Upper lobe of right lung (tissue), 1 donor: Measurements from ENCODE around the gene FAXC. TPM values are rescaled to one million over a fixed set of nuclear protein-coding genes. Genes with fewer than 3 reads are reported as not detected.
"Not testable (repeated sequence)": the region's sequence is repeated elsewhere in the genome, so short reads cannot be mapped to it uniquely, and the experiment has no call there.

ENCODE experiments used
- ATAC-seq: fragments of 200-7000 bp; cut with Tn5 transposase; one replicate; pipeline ENCODE4 v1.9.1; 2020; ENCODE audit warnings: mild to moderate bottlenecking, moderate library complexity
- DNase-seq: peaks from one replicate; pipeline ENCODE4 v3.0.0-alpha.2; 2020
- H3K27ac ChIP-seq: fragments of 200-600 bp; one replicate; pipeline ENCODE4 v1.8.0; 2022
- H3K27me3 ChIP-seq: fragments of 200-600 bp; one replicate; pipeline ENCODE4 v1.8.0; 2022; ENCODE audit warnings: mild to moderate bottlenecking
- H3K36me3 ChIP-seq: fragments of 200-600 bp; one replicate; pipeline ENCODE4 v1.8.0; 2022
- H3K4me1 ChIP-seq: fragments of 200-600 bp; one replicate; pipeline ENCODE4 v1.8.0; 2022
- H3K4me3 ChIP-seq: fragments of 200-600 bp; one replicate; pipeline ENCODE4 v1.8.0; 2022; ENCODE audit warnings: mild to moderate bottlenecking
- H3K9me3 ChIP-seq: fragments of 200-600 bp; one replicate; pipeline ENCODE4 v1.8.0; 2022
- CTCF ChIP-seq: fragments of 200-600 bp; IDR thresholded peaks from one replicate; pipeline ENCODE4 v1.8.0; 2022; ENCODE audit warnings: antibody characterized with exemption
- intact Hi-C: fragments of 100-400 bp; cut with DNase I; formaldehyde crosslinking; loops from one replicate; pipeline ENCODE4 v1.11.0; 2022
- total RNA-seq: library from RNA; stranded (reverse); fragmentation: NEBNext Ultra II Directional; extraction: Animal tissue kit (Norgen Biotek cat#: 25700); gene quantifications from one replicate; pipeline ENCODE4 v1.2.1, GENCODE V29; 2021
- donor health status: DM: no; HTN: yes; CAD: no; lungs with severe emphysema.

The FAXC gene
- total RNA-seq, 1 donor from 2014 or later, result 5.4 TPM

GRCh38 chr6:99341862-99342455 is 7.5 kb downstream of the FAXC start:
- H3K36me3 ChIP-seq, result no peaks in the 10 kb centered on the region
- ATAC-seq (no peak), DNase-seq (no peak)
- no peaks in the 10 kb centered on the region for H3K4me1 ChIP-seq
- H3K27me3 ChIP-seq, result peaks cover 8% of the 10 kb centered on the region
- H3K4me3 ChIP-seq, result no peak overlapping the region
- H3K9me3 ChIP-seq, result no peaks in the 10 kb centered on the region
- intact Hi-C loops, result no loop called here
- no peak overlapping the region for H3K27ac ChIP-seq
- no peak for TF ChIP-seq CTCF

GRCh38 chr6:99338188-99338587 is 11.3 kb downstream of the FAXC start:
- intact Hi-C loops, result no loop called here
- no peak overlapping the region for H3K4me3 ChIP-seq
- H3K27ac ChIP-seq, result no peak overlapping the region
- no peak for ATAC-seq
- no peaks in the 10 kb centered on the region for H3K36me3 ChIP-seq
- no peaks in the 10 kb centered on the region for H3K4me1 ChIP-seq
- DNase-seq, result no peak
- TF ChIP-seq CTCF, result no peak
- H3K27me3 ChIP-seq, result peaks cover 8% of the 10 kb centered on the region
- H3K9me3 ChIP-seq, result no peaks in the 10 kb centered on the region

- intact Hi-C loops, ATAC-seq, H3K27ac ChIP-seq, H3K9me3 ChIP-seq, H3K27me3 ChIP-seq, H3K4me3 ChIP-seq, DNase-seq, H3K4me1 ChIP-seq, H3K36me3 ChIP-seq: not testable (repeated sequence)
These were observed 14.2 kb downstream of the FAXC start for GRCh38 chr6:99335298-99335697.

GRCh38 chr6:99334526-99335127 is 14.8 kb downstream of the FAXC start:
- no peaks in the 10 kb centered on the region for H3K4me1 ChIP-seq
- H3K36me3 ChIP-seq, result no peaks in the 10 kb centered on the region
- no peak for DNase-seq
- H3K27me3 ChIP-seq, result peaks cover 8% of the 10 kb centered on the region
- peak; percentile 79 for ATAC-seq
- intact Hi-C loops, result no loop called here
- no peak overlapping the region for H3K4me3 ChIP-seq
- peak; percentile 51 for TF ChIP-seq CTCF
- no peak overlapping the region for H3K27ac ChIP-seq
- no peaks in the 10 kb centered on the region for H3K9me3 ChIP-seq

GRCh38 chr6:99333068-99333467 is 16.4 kb downstream of the FAXC start:
- H3K27ac ChIP-seq, result no peak overlapping the region
- DNase-seq (no peak), ATAC-seq (no peak)
- no peaks in the 10 kb centered on the region for H3K36me3 ChIP-seq
- H3K4me3 ChIP-seq, result no peak overlapping the region
- H3K4me1 ChIP-seq, result no peaks in the 10 kb centered on the region
- no peaks in the 10 kb centered on the region for H3K9me3 ChIP-seq
- no peak for TF ChIP-seq CTCF
- intact Hi-C loops, result no loop called here
- H3K27me3 ChIP-seq, result peaks cover 6% of the 10 kb centered on the region

- ATAC-seq, result no peak
- intact Hi-C loops, result no loop called here
- Histone ChIP-seq H3K27ac (no peak overlapping the region), H3K4me3 (no peak overlapping the region), H3K36me3 (no peaks in the 10 kb centered on the region), H3K4me1 (no peaks in the 10 kb centered on the region), H3K27me3 (no peaks in the 10 kb centered on the region), H3K9me3 (no peaks in the 10 kb centered on the region)
- DNase-seq, result no peak
- TF ChIP-seq CTCF, result no peak
These were observed 17.9 kb downstream of the FAXC start for GRCh38 chr6:99331531-99331930.
